Islet precursor cell (in vitro differentiated cells): ENCODE results near the gene SIPA1.

ENCODE experiments used
- DNase-seq: peaks from one replicate; pipeline ENCODE4 v3.0.0-alpha.2; 2018

SIPA1 gene

DNA sequence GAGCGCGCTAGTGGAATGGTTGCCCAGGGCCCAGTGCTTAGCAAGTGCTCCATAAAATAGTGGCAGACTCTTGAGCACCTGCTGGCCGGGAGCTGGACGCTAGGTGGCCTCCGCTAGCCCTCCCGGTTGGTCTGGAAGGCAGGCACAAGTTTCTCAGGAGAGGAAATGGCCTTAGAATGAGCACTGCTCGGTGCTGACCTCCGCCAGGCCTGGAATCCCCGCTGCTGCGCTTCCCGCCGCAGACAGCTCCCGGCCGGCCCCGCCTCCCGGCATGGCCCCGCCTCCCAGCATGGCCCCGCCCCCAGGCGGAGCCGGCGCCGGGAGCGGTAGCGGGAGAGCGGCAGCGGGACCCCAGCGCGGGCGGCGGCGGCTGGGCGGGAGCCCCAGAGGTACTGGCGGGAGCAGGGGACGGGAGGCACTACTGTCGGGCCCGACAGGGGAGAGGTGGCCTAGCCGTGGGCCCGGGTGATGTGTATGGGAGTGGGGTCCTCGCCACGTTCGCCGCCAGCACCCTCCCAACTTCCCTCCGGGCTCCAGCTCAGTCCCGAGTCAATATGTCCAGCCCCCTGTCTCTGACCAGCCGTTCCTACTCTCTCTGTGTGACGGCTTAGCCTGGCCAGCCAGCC is at the start of gene SIPA1:
SIPA1 (plus strand) TSS at position 308 of the 626 bp plus-strand sequence. CDS start 2,821 bp downstream, outside the sequence.
- peak; percentile 98 for DNase-seq

GRCh38 chr11:65588199-65589054 is 49.5 kb upstream of the SIPA1 start:
- peak; percentile 75 for DNase-seq

GRCh38 chr11:65589444-65590239 is 48.3 kb upstream of the SIPA1 start:
- DNase-seq: no peak

DNA sequence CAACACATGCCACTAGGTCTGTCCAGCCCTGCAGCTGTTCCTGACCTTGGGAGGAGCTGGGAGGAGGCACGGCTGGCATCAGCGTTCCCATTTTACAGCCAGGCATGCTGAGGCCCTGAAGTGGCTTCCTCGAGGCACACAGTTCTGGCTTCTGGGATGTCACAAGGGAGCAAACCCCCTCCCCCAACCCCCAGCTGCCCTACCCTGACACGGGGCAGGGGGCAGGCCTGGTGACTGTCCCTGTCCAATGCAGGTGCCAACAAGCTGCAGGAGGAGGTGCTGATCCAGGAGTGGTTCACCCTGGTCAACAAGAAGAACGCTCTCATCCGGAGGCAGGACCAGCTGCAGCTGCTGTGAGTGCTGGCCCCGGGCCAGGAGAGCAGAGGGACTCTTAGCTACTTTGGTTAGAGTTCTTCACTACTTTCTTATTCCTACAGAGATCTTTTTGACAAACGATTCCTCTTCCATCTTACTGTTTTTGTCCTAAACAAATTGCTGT is 47.6 kb upstream of the SIPA1 start:
- DNase-seq: no peak

DNA sequence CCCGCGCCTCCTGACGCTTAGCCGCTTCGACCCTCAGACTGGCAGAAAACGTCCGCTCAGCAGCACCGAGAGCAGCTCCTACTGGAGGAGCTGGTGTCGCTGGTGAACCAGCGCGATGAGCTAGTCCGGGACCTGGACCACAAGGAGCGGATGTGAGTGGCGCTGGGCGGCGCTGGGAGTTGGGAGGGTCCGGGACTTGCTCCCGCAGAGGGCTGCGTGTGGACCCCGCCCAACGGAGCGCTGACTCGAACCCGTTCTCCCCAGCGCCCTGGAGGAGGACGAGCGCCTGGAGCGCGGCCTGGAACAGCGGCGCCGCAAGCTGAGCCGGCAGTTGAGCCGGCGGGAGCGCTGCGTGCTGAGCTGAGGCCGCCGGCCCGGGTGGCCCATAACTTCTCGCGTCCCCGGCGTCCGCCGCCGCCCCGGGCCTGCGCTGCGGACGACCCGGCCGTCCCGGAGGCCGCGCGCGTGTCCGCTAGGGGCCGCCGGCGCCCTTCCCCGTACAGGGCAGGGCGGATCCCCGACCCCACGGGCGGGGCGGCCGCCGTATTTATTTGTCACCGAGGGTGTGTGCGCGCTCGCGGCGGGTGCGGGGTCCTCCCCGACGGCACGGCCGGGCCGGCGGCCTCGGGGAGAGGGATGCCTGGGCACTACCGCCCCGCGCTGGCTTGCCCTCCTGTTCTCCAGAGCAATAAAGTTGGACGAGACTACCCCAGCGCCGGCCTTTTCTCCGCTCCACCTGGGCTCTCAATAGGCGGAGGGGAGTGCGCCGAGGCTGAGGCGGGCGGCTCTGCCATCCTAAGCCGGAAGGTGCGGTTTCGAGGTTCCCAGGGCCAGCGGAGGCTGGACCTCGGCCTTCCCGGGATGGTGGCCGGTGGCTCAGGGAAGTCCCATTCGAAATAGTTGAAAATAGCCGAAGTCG is 45.7 kb upstream of the SIPA1 start:
- DNase-seq: peak; percentile 95

DNA sequence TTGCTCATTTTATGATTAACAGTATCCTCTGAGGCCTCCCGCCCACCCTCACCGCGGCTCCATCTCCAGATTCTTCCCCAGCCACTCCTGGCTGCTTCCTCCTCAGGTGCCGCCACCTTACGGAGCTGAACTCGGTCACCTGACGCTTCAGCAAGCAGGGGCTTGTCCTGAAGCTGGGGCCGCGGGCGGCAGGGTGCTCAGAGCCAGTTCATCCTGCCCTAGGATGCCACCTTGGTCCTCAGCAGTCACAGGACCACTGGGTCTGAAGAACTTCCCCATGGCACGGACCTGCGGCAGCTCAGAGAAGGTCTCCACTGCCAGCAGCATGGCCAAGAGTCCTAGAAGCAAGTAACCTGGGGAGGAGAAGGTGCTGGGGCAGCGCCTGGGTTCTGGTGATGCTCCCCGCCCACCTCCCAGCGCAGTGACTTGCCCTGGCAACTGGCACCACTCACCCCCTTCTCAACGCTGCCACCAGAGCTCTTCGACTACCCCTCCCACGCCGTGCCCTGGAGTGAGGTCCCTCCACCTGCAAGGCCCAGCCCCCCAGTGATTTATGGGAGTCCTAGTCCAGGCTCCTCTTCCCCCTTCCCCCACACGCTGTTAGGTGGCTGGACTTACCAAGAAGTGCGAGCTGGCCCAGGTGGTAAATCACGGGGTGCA is 44.9 kb upstream of the SIPA1 start:
- DNase-seq: no peak

DNA sequence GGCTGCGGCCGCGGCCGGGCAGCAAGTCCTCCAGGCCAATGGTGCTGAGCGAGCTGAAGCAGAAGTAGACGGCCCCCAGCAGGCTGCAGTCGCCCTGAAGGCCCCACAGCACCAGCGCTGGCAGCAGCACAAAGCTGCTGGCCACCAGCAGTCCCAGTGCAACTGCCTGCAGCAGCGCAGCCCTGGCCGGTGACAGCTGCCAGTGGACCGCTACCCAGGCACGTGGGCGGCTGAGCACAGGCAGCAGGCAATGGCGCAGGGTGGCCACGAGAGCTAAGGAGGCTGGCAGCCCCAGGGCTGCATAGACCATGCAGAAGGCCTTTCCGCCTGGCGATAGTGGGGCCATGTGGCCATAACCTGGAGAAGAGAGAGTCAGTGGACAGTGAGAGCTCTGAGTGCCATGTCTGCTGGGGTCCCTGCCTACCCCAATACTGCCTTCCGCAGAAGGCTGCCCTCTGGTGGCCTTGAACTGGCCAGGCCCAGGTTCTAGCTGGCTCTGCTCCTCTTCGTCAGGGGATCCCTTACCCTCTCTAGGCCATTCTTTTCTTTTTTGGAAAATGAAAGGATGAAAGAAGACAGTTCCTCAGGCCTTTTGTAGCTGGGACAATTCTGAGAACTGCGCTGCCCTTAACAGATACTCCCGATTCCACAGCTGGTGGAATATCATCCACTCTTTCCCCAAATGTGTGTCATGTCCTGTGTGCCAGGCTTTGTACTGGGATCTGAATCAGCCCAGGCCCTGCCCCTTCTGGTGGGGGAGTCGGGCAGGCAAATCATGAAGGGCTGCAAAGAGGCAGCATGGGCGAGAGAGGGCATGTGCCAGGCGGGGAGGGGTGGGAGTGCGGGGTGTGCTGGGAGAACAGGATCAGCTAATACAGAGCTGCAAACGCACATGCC is 44.1 kb upstream of the SIPA1 start:
- peak; percentile 73 for DNase-seq

- no peak for DNase-seq
These were observed 42.8 kb upstream of the SIPA1 start for GRCh38 chr11:65595131-65595530.

DNA sequence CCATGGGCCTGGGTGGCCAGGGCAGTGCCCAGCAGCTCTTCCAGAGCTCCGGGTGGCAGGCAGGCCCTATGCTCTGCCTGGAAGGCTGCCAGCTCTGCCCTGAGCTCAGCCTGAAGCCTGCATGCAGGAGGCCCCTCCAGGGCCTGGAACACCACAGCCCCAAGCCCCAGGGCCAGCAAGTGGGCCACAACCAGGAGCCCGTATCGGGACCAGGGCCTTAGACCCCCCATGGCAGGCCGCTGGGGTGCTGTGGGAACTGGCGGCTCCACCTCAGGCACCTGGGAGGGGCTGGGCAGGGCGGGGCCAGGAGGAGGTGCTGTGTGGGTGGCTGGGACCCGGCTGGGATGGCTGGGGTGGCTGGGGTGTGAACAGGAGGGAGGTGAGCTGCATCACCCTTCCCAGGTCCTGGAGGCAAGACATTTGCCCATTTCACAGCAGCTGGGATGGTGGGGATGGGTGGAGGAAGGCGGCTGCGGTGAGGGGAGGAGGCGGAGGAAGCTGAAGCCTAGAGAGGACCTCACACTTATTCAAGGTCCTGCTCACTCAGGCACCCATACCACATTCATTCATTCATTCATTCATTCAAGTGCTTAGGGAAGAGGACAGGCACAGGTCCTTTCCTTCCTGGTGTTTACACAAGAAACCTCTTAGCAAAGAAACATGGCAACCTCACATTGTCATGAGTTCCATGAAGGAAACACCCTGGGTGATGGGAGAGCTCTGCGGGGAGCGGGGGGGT is 42.2 kb upstream of the SIPA1 start, which contains the start of gene KCNK7:
KCNK7 (minus strand) TSS at position 258 of the 739 bp plus-strand sequence; CDS start at position 230, 28 bp downstream.
- no peak for DNase-seq

- DNase-seq: no peak
These were observed 41.4 kb upstream of the SIPA1 start for GRCh38 chr11:65596520-65596919.

GRCh38 chr11:65598258-65598699 is 39.6 kb upstream of the SIPA1 start:
- DNase-seq: no peak

DNA sequence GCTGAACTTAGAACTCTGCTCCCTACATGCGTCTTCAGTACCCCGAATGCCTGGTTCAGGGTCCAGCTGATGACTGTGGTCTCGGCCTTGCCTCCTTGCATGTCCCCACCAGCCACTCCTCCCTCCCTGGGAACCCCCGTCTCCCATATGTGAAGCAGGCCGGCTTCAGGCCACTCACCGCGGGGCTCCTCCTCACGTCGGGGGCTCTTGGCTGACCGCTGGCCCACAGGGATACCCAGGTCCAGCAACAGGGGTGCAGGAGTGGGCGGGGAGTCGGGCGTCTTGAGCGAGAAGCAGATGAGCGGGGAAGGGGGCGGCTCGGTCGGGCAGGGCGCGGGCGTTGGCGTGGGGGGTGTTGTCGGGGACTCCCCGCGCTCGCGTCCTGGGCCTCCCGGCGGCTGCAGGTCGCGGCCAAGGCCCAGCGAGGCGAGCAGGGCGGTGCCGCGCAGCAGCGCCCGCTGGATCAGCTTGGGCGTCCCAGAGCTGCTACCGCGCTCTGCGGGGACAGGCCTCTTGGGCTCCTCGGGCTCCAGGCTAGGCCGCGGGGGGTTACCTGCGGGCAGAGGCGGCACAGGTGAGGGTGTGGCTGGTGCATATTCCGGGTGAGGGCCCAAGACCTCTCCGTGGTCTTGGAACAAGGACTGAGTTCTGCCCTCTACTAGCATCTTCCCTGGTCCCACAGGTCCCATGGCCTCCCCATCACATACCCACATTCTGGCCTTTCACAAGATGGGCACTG is 38.5 kb upstream of the SIPA1 start:
- no peak for DNase-seq

DNA sequence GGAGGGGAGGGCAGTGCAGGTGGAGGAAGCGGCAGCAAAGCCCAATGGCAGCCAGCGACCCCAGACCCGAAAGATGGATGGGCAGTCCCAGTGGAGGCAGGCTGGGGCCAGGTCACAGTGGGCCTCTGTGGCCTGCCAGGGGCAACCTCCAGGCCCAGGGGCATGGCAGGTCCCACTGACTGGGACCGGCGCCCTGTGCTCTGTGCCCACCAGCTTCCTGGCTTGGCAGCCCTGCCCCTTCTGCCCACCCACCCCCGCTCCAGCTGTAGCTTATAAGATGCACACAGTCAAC is 38.0 kb upstream of the SIPA1 start:
- DNase-seq: no peak

- DNase-seq: no peak
These were observed 33.6 kb upstream of the SIPA1 start for GRCh38 chr11:65604258-65604657.

- peak; percentile 99 for DNase-seq
These were observed 30.9 kb upstream of the SIPA1 start for GRCh38 chr11:65606876-65607613.

- no peak for DNase-seq
These were observed 30.1 kb upstream of the SIPA1 start for GRCh38 chr11:65607614-65608426.

DNA sequence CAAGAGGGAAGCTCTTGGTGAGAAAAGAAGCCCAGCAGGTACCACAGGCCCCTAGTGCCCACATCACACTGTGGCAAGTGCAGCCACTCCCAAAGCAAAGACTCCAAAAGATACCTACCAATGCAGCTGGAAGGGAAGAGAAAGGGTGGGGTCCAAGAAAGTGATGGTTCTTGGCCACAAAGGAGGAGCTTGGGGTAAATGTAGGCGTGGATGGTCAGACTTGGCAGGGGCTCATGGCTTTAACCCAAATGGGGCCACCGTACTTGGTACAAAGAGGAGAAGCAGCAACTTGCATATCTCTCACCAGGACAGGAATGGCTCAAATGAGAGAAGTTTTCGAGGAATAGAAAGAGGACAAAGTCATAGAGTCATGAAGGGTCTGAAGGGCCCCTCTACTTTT is 28.7 kb upstream of the SIPA1 start:
- DNase-seq: no peak
